Astrocyte of the cerebellum (primary cell): ENCODE results near the gene ITGA11.

Source experiments
- DNase-seq: peaks from one replicate; pipeline ENCODE4 v3.0.0-alpha.2; 2011; ENCODE audit warnings: low read depth
- H3K4me3 ChIP-seq: 2 replicates; pipeline ENCODE4 v1.5.1; 2011; ENCODE audit warnings: mild to moderate bottlenecking, low read depth, low read length, moderate library complexity
- in situ Hi-C: cut with HindIII; loops from 2 replicates; pipeline ENCODE4 v1.10.0; 2017; ENCODE audit warnings: low sequenced_read_pairs
- TF ChIP-seq, protein P1 (sequence below): IDR thresholded peaks from 2 replicates; pipeline ENCODE4 v1.5.1; 2012; ENCODE audit warnings: low read length, low read depth, moderate library complexity, mild to moderate bottlenecking; ENCODE audit errors: missing control alignments

The ITGA11 gene

DNA sequence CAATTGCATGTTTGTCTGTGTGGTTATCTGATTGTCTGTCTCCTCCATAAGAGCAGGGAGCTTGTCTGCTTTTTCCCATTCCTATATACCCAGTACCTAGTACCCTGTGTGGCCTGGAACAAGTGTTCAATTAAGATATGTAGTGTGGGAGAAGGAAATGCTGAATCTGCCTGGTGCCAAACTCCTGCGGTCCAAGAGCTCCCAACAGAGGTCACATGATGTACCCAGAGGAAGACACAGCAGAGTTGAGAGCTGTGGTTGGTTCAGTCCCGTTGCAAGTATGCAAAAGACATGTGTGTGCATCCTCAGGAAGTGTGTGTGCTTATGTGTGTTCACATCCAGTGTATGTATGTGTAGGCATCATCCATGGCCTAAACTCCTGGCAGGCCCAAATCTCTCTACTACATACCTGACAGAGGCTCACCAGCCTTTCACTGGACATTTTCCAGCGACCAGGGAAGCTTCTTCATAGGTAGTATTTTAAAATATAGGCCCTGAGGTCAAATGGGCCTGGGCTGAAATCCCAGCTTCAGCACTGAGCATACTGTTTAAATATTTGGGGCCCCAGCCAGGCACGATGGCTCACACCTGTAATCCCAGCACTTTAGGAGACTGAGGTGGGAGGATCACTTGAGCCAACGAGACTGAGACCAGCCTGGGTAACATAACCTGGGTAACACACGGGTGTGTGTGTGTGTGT is 34.0 kb upstream of the ITGA11 start:
- H3K4me3 ChIP-seq: no peak overlapping the region
- DNase-seq: no peak
- in situ Hi-C loops: no loop called here
- TF ChIP-seq, protein P1, sequence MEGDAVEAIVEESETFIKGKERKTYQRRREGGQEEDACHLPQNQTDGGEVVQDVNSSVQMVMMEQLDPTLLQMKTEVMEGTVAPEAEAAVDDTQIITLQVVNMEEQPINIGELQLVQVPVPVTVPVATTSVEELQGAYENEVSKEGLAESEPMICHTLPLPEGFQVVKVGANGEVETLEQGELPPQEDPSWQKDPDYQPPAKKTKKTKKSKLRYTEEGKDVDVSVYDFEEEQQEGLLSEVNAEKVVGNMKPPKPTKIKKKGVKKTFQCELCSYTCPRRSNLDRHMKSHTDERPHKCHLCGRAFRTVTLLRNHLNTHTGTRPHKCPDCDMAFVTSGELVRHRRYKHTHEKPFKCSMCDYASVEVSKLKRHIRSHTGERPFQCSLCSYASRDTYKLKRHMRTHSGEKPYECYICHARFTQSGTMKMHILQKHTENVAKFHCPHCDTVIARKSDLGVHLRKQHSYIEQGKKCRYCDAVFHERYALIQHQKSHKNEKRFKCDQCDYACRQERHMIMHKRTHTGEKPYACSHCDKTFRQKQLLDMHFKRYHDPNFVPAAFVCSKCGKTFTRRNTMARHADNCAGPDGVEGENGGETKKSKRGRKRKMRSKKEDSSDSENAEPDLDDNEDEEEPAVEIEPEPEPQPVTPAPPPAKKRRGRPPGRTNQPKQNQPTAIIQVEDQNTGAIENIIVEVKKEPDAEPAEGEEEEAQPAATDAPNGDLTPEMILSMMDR: no peak

DNA sequence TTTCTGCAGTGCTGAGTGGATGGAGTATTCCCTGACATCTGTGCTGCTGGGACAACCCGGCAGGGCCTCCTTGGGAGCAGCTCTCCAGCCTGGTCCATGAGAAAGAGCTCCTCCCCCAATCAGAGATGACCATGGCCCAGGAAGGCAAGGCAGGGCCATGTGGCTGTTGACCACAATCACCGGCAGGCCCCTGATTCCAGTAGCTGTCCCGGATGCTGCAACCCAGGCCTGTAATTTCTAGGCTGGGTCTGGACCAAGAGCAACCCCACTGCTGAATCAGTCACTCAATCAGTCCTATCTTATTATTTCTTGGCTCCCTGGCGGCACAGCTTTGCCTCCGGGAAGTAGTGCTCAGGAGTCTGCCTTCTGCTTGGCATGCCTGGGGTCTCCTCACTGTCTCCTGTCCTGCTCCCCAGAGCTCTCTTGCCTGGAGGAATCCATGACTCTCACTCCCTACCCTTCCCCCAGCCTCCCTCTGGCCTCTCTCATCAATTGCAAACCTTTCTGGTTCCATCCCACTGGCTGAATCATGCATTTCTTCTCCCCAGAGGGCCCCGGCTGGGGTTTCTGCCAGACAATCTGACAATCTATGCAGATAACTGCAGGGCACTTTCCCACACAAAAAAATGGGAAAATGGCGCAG is 32.6 kb upstream of the ITGA11 start:
- in situ Hi-C loops: no loop called here
- no peak overlapping the region for H3K4me3 ChIP-seq
- no peak for DNase-seq
- TF ChIP-seq, protein P1: no peak

DNA sequence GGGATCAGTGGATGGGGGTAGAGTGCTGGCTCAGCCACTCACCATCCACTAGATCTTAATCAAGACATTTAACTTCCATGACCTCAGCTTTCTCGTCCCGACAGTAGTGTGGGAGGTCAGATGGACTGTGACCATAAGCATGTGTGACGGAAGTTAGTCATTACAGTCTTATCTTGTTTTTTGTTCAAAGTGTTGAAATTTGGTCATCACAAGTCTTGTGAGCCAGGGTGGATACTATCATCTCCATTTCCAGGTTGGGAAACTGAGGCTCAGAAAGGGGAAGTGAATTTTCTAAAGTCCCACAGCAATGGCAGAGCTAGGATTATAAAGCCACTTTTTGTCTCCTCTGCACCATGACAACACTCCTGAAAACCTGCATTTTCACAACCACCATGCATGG is 32.0 kb upstream of the ITGA11 start:
- H3K4me3 ChIP-seq: no peak overlapping the region
- in situ Hi-C loops: no loop called here
- TF ChIP-seq, protein P1: no peak
- no peak for DNase-seq

DNA sequence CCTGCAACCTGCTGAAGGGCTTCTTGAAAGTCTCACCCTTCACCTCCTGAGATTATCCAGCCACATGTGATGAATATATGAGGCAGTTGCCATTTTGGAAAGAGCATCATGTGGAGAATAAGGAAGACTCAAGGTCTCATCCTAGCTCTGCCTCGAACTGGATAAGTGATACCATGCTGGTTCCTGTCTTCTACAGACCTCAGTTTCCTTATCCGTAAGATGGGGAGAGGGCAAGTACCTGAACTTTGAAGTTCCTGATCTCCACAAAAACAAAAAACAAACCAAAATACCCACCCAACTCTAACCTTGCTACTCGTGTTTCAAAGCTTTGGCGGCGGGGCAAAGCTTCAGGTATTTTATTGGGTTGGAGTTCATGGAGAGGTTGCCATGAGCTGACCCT is 31.5 kb upstream of the ITGA11 start:
- in situ Hi-C loops: no loop called here

DNA sequence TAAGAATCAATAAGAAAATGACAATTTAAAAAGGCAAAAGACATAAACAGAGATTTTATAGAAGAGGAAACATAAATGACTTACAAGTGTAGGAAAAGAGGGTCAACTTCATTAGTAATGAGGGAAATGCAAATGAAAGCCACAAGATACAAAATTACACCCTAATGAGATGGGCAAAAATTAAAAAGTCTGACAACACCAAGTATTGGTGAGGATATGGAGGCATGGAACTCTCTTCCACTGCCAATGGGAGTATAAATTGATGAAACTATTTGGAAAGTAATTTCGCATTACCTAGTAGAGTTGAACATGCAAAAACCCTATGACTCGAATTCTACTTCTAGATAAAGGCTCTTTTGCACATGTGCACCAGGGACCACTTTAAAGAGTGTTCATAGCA is 28.2 kb upstream of the ITGA11 start:
- TF ChIP-seq, protein P1: no peak
- no peak for DNase-seq
- in situ Hi-C loops: no loop called here
- no peak overlapping the region for H3K4me3 ChIP-seq

More for the DNA sequence above, 31.5 kb upstream of the ITGA11 start:
- TF ChIP-seq, protein P1: no peak
- DNase-seq: no peak
- no peak overlapping the region for H3K4me3 ChIP-seq

DNA sequence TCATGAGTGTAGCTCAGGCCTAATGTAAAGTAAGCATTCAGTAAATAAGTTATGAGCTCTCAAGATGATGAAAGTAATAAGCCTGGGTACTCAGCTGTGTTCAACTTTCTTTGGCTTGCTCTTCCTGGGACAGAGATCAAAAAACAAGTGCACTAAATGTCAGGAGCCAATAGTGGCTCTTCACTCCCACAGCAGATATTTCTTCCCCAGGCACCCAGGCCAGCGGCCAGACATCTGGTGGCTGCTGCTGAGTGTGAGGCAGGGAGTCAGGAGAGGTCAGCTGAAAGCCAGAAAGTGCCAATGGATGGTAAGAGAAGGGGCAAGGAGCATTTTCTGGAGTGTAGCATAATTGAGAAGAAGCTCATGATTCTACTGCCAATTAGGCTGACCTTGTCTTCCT is 18.2 kb upstream of the ITGA11 start:
- in situ Hi-C loops: no loop called here
- TF ChIP-seq, protein P1: no peak
- no peak for DNase-seq
- H3K4me3 ChIP-seq: no peak overlapping the region
